Loucy (cell line): Measurements from ENCODE around the gene ENO1.

ENCODE experiments used
- CTCF ChIP-seq: fragments of 200-600 bp; sonication (generic); conservative IDR thresholded peaks from 2 replicates; pipeline ENCODE4 v1.5.1; 2014; ENCODE audit warnings: mild to moderate bottlenecking, antibody characterized with exemption, low read length
- EZH2phosphoT487 ChIP-seq: fragments of 200-600 bp; IDR thresholded peaks from 2 replicates; pipeline ENCODE4 v1.6.1; 2018; ENCODE audit warnings: antibody characterized with exemption, mild to moderate bottlenecking, moderate library complexity, borderline replicate concordance

- TF ChIP-seq CTCF (no peak), EZH2phosphoT487 (no peak)
Measured at GRCh38 chr1:8910914-8911313, 32.4 kb upstream of the ENO1 start.
